GM23248 (cell line): ENCODE measurements around the gene PTHLH.

Experiments used
- EZH2 ChIP-seq: fragments of 200-600 bp; sonication (generic); IDR thresholded peaks from 2 replicates; pipeline ENCODE4 v1.6.1; 2018; ENCODE audit warnings: antibody characterized with exemption, mild to moderate bottlenecking; ENCODE audit not compliant: insufficient read depth, poor library complexity, severe bottlenecking
- EZH2phosphoT487 ChIP-seq: fragments of 200-600 bp; sonication (generic); IDR thresholded peaks from 2 replicates; pipeline ENCODE4 v1.6.1; 2018; ENCODE audit warnings: antibody characterized with exemption, moderate library complexity, mild to moderate bottlenecking, low read depth; ENCODE audit not compliant: insufficient read depth

GRCh38 chr12:27970401-27971120, 2.0 kb downstream of the PTHLH start:
- TF ChIP-seq EZH2phosphoT487 (no peak), EZH2 (no peak)
